Measurements from ENCODE around the gene TMEM247.
"Not testable (repeated sequence)": the region's sequence is repeated elsewhere in the genome, so short reads cannot be mapped to it uniquely, and the experiment has no call there.

Gene TMEM247

DNA sequence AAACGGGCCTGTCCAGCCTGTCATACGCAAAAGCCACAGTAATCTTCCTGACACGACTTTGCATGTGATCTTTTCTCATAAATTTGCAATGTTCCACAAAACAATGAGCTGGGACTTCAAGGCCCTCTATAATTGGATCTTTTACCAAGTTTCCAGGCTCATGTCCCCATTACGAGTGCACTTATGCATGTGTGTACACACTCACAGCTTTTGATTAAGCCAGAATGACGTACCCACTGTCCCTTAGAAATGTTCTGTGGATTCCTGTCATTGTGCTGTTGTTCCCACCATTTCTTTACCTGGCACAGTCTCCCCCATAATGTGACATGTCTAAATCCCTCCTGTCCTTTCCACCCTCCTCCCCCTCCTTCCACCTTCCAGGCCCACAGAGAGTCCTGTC, 19.7 kb upstream of the TMEM247 start:
- no peak for DNase-seq

DNA sequence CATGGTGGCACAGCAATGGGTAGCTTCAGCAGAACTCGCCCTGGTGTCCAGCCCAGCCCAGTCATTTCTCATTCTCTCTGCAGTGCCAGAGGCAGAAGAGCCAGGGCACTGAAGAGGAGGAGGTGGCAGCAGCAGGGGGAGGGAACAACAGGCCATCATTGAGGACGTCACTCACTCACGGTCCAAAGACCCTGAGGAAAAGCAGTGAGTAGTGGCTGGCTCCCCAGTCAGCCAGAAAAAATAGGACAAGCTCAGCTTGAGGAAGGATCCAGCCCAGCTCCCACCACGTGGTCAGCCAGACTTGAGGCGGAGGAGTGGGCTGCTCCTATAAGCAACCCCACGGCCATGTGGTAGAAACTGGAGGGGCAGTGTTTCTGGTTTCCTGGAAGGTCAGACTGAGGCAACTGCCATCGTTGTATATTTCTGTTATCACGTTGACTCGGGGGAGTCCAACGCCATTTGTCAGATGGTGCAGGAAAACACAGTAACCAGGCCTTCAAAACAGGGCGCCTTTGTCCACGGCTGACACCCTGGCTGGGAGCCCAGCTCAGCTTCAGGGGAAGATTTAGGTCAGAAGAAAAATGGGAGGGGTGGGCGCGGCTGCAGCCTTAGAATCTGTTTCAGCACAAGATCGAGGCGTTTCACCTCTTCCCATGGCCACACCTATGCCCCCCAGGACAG, 19.0 kb upstream of the TMEM247 start:
- no peak for DNase-seq

DNA sequence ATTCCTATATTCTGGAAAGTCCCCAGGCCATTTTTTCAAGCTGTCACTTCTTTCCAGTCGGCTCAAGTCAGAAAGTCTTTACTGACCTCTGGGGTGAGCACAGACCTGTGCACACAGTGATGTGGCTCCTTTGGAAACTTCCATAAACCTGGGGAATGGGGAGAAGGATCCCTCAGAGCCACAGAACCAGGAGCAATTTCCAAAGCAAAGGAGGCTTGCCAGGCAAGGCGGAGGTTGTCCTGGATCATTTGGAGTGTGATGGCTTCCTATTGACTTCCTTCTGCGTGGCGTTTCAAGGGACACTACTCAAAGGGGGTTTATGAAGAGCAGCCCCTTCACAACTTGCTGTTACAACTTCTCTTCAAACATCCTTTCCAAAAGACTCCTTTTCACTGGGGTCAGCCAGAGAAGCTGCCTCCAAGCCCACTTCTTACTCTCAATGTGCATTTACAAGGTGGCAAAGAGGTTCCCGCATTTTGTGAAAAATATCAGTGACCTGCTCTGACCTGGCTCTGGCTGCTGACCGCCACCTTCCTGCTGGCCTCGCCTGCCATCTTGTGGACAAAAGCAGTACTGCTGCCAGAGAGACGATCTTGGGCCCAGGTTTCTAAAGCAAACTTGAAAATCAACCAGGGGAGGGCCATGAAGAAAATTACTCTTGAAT, 18.2 kb upstream of the TMEM247 start:
- DNase-seq: peak; percentile 36 to 64 (median 52)

DNA sequence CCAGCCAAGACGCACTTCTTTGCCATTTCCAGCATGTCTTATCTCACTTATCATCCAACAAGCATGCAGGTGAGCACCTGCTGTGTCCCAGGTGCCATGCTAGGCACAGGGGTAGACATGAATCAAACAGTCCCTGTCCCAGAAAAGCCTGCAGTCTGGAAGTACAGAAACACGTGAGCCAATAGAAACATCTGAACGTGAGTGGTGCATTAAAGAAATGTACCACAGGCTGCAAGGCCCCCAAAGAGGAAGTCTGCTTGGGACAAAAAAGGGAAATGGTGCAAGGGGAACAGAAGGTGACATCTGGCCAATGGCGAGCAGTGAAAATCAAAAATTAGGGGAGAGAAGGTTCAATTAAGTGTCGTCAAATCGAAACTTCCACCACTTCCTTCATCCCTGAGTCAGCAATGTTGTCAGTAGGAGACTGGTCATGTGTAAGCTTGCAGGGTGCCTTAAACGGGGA, 17.6 kb upstream of the TMEM247 start:
- DNase-seq: no peak

DNA sequence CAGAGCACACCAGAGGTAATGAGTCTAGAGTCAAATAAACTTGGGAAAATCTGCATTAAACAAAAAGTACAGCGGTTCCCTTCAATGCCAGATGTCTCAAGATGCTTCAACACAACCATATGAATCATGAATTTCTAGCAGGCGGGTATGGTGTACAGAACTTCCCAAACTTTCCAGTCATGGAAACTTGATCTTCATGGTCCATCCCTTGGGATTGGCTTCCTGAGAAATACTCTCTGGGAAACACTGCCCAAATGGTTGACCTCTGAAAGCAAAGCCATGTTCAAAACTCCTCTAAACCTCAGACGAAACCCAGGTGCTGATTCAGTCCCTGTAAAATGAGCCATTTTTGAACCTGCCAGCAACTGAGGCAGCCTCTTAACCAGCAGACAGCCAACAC, 16.4 kb upstream of the TMEM247 start:
- DNase-seq: no peak

DNA sequence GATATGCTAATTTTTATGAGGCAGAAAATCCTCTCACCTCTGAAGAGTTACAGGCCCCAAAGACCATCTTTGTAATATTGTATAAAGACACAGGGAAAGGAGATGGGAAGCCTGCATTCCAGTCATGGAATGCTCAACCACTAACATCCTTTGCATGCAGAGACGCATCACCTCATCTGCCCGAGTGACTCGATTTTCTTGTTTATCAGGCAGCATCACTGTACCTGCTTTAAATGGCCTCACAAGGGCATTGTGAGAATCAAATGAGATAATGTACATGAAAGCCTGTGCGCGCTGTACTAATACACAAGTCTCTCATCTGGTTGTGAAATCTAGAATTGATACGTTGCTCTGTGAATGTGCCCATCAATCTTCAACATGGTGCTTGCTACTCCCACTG, 10.2 kb upstream of the TMEM247 start:
- DNase-seq: no peak

DNA sequence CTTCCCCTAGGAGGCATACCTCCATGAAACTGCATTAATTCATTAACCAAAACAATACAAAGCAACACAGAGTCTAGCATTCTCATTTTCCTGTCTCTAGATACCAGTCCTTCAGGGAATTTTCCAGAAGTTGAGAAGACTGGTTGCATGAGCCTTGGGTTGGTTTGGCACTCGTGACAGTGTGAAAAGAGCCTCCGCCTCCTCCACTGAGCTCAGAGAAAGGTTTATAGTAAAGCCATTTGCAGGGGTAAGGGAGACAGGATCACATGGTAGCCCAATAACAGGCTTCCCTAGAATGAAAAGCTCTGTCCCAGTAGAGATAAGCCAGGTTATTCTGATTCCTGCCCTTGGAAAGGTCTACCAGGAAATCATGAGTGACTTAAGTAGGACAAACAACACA, 9.7 kb upstream of the TMEM247 start:
- DNase-seq: no peak

DNA sequence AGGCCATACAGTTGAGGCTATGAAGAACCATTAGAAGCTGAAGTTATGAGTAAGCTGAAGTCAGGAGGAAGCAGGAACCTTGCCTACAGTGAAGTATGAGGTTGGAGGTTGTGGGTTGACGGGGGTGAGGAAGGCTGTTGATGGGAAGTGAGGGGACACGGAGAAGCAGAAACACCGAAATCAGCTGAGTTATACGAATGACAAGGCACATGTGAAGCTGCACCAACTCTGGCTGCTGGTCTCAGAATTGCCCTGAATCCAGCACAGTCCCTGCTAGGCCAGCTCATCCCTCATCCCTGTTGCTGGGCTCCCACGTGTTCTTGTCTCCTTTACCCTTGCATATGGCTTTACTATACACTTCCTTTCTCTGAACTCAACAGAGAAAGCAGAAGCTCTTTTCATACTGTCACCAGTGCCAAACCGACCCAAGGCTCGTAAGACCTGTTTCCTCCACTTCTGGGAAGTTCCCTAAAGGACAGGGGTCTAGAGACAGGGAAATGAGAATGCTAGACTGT, 9.2 kb upstream of the TMEM247 start:
- DNase-seq: no peak

DNA sequence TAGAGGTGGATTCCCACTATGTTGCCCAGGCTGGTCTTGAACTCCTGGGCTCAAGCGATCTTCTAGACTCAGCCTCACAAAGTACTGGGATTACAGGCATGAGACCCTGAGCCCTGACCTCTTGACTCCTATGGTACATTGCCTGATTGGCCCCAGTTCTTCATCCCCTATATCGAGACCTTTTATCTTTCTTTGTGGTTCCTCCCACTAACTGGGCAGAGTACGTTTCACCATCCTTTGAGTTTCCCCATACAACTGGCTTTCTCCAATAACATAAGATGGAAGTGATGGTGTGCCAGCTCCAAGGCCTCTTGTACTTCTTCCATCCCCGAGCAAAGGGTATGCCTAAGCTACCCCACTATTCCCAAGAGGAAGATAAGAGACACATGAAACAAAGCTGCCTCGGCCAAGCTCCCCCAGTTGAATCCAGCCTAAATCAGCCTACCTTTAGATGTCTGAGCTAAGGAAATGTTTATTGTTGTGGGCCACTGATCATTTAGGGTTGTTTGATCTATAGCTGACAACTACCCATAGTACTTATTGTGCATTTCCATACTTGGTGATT, 8.3 kb upstream of the TMEM247 start:
- DNase-seq: no peak

DNA sequence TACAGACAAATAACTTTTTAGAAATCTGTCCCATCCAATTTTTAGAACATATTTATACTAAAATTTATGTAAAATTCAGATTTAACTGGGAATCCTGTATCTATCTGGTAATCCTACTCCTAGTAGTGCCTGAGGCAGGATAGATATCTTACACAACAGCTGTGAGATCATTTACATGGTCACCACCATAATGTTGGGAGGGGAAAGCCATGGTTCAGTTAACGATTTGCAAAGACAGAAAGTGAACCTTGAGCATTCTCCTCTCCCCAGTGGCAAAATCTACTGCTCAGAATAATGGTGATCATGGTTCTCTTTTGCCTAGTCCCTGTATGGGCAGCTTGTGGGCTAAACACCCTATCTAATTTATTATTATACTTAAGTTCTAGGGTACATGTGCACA, 7.7 kb upstream of the TMEM247 start:
- DNase-seq: no peak

DNA sequence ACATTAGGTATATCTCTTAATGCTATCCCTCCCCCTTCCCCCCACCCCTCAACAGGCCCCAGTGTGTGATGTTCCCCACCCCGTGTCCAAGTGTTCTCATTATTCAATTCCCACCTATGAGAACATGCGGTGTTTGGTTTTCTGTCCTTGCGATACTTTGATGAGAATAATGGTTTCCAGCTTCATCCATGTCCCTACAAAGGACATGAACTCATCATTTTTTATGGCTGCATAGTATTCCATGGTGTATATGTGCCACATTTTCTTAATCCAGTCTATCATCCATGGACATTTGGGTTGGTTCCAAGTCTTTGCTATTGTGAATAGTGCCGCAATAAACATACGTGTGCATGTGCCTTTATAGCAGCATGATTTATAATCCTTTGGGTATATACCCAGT, 7.2 kb upstream of the TMEM247 start:
- not testable (repeated sequence) for DNase-seq

DNA sequence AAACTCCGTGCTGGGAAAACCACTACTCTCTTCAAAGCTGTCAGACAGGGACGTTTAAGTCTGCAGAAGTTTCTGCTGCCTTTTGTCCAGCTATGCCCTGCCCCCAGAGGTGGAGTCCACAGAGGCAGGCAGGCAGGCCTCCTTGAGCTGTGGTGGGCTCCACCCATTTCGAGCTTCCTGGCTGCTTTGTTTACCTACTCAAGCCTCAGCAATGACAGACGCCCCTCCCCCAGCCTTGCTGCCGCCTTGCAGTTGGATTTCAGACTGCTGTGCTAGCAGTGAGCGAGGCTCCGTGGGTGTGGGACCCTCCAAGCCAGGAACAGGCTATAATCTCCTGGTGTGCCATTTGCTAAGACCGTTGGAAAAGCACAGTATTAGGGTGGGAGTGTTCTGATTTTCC, 1.9 kb upstream of the TMEM247 start:
- DNase-seq: peak in 1 of 5 experiments; percentile 65

DNA sequence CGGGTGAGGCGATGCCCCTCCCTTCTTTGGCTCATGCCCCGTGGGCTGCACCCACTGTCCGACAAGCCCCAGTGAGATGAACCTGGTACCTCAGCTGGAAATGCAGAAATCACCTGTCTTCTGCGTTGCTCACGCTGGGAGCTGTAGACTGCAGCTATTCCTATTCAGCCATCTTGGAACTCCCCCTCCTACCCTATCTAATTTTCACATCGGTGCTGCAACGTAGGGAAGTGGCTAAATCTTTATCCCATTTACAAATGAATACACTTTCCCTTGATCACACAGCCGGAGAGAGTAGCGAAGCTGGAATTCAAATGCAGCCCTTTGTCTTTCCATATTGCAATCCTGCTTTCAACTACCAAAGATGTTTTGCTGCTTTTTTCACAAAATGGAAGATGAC, 1.4 kb upstream of the TMEM247 start:
- DNase-seq: no peak

DNA sequence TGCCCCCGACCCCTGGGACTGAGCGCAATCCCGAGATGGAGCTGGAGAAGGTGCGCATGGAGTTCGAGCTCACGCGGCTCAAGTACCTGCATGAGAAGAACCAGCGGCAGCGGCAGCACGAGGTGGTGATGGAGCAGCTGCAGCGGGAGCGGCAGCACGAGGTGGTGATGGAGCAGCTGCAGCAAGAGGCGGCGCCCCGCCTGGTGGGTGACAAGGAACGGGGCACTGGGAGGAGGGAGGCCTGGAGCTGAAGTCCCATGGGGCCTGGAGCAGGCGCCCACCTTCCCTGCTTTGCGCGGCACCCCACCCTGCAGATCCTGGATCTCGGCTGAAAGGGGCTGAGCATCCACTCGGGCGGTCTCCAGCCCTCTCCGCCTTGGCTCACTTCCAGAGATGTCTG, 1.2 kb downstream of the TMEM247 start:
- DNase-seq: no peak

DNA sequence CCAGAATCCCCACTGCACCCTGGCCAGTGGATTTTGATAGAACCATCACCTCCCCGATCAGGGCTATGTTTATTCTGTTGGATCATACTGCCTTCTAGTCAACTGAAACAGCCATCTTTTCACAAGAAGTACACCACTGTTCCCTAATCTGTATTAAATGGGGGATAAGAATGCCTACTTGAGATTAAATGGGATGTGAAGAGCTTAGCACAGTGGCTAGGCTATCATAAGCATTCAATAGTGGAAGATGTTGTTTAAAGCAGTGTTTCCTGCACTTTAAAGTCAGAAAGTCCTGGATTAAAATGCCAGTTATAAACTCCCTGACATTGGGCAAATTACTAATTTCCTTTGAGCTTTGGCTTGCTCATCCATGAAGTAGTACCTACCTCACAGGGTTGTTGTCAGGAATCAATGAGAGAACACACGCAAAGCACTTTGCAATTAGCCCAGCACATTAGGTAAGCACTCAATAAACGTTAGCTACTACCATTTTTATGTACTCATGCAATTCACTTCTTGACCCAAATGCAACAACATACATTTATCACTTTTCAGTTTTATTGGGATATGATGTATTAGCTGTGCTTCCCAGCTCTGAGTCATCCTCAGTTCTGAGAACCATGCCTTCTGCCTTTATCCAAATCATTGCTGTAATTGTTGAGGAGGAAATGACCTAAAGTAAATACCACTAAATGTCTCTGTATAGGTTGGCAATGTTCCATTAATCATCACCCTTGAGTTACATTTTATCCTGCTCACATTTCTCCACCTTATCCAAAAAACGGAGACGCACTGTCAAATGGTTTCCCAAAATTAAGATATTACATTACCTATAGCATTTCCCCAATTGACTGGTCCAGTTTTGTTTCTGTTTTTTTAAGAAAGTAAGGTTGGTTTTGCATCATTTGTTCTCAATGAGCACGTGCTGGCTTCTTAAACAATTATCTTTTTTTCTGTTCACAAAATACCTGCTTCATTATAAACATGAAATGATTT, 2.1 kb downstream of the TMEM247 start:
- no peak for DNase-seq

DNA sequence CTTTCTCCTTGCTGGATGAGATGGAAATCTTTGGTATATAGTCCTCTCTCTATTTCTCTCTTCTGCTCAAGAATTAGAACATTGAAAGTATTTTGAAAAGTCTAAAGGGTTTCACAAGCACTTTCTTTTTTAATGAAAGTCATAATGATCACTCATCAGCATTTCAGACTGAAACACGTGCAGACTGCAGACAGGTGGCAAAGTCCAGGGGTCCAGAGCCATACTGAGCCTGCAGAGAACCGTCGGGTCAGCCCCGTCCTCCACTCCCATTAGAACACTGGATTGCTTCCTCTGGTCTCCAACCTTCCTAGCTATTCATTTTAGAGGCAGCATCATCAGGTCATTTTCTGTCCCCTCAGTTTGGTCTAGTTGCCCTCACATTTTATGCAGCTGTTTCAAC, 3.1 kb downstream of the TMEM247 start:
- DNase-seq: no peak

DNA sequence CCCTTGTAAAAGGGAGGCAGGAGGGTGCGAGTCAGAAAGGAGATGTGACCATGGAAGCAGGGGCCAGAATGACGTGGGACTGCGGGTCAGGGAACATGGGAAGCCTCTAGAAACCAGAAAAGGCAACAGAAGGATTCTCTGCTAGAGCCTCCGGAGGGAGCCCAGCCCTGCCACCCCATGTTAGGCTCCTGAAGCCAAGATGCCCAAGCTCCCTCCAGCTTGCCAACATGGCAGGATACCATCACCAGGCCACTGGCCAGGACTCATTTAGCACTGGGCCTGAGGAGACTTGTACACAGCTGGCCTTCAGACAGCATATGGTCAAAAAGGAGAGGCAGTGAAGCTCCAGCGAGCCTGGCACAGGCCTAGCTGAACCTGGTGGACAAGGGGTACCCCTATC, 5.6 kb downstream of the TMEM247 start:
- DNase-seq: no peak

DNA sequence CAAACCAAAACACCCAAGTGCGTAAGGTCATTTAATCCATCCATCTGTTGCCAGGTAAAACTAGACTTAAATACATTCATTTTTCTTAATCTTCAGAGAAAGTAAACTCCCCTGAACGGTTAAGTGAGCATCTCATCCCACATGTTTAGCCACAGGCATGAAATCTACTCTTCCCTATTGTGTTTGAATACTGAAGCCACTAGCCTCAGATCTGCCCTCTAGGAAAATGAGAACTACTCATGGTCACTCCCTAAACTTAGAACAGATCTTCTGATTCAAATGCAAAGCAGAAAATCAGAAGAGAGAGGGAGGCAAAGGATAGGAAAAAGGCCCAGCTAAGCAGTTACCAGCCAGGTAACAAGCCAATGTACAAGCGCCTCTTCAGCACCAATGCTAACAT, 7.1 kb downstream of the TMEM247 start:
- no peak for DNase-seq

DNA sequence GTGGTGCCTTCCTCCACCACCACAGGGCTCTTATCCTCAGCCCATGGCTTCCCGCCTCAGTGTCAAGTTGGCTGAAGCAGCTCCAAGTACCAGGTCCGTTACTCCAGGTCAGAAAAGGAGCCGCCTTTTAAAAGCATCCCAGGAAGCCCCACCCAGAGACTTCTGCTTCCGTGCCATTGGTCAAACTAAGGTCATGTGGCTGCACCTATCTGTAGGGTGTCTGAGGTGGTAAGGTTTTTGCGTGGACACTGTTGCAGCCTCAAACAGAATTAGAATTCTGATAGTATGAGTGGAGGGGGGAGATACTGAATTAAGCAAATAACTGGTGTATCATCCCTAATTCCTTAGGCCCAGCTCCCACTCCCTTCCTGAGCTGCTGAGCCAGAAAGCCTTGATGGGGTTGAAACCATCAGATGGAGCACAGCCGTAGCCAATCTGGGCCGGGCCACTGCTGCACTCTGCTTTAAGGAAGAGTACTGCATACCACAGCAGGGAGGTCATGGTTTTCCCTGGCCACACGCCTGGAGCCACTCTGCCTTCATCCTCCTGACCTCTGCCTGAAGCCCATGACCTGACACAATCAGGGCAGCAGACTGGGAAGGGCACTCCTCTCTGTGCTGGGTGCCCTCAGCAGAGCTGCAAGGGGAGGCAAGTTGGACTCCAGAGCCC, 8.4 kb downstream of the TMEM247 start:
- no peak for DNase-seq

DNA sequence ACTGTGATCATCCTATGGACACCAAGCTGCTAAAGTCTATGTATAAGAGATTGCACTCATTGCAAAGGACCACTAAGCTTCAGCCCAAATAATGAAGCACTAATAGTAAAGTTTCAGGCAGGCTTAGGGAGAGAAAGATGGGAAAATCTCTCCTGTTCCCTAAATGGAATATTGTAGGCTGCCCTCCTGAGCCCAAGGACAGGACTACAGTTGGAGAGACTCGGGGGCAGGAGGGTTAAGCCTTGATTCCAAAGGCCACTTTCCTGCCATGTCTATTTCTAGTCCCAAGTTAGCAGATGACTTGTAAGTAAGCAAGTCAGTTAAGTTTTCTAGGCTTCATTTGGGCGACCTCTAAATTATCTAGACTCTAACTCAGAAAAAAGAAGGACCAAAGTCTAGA, 9.0 kb downstream of the TMEM247 start:
- no peak for DNase-seq

DNA sequence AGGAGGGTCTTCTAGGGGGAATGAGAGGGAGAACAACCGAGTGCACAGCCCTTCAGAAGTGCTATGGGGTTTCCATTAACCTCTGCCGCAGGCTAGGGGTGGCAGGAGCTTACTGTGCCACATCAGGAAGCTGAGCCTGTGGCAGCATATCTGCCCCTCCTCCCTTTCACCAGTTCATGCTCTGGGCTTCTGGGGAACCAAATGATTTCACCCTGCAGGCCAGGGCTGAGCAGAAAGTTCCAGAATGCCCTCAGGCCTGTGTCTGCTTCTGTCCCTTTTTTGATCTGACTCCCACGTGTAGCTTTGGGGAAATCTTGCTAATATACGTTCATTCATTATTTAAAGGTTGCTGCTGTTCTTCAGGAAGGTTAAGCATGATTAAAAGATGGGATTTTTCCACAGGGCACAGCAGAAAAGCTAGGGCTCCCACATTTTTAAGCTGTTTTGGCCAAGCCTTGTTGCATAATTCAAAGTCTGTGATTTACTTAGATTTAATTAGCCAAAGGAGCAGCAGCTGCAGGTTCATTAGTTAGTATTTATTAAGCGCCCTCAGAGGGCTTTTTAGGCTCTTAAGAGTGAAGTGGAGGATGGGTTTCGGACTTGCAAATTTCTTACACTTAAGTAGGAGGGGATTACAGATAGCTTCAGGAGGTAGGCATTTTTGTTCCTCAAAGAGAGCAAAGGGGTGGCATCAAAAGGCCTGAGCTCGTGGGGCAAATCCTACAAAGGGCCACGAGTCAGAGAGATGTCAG, 10.2 kb downstream of the TMEM247 start:
- no peak for DNase-seq
